Measurements from ENCODE around the gene SLC16A10.
A peak's percentile ranks its signal among the peaks of the same experiment; 100 is the strongest.
"Not testable (repeated sequence)": the region's sequence is repeated elsewhere in the genome, so short reads cannot be mapped to it uniquely, and the experiment has no call there.

SLC16A10 gene, protein sequence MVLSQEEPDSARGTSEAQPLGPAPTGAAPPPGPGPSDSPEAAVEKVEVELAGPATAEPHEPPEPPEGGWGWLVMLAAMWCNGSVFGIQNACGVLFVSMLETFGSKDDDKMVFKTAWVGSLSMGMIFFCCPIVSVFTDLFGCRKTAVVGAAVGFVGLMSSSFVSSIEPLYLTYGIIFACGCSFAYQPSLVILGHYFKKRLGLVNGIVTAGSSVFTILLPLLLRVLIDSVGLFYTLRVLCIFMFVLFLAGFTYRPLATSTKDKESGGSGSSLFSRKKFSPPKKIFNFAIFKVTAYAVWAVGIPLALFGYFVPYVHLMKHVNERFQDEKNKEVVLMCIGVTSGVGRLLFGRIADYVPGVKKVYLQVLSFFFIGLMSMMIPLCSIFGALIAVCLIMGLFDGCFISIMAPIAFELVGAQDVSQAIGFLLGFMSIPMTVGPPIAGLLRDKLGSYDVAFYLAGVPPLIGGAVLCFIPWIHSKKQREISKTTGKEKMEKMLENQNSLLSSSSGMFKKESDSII

DNA sequence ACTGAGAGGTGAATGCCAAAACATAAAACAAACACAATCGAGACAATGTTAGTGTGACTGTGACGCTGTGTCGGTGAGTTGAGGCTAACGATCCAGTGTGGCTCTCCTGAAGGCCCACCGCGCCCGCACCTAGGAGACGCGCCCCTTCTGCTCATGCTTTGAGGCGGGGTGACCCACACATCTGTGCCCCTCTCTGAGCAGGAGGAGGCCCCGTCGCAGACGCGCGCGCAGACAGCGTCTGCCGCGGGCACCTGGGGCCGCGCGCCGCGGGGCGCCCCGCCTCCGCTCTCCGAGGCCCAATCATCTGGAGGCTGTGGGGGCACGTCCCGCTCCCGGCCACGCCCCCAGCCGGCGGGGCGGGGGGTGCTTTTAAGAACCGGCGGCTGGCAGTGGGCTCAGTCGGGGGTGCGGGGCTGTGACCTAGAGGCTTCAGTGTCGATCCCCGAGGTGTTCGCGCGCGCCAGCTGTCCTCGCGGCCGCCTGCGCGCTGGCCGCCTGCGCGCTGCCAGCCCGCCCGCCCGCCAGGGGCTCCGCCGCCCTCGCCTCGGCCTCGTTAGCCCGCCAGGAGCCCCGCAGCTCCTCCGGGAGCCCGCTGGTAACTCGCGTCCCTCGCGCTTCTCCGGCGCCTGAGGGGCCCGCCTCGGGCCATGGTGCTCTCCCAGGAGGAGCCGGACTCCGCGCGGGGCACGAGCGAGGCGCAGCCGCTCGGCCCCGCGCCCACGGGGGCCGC lies at the start of gene SLC16A10:
TSS of gene SLC16A10 (plus strand) at position 398 of the 730 bp plus-strand sequence. CDS start at position 648, 250 bp downstream.
- peak in 45 of 56 donors; percentile 7 to 85 (median 51) for DNase-seq

DNA sequence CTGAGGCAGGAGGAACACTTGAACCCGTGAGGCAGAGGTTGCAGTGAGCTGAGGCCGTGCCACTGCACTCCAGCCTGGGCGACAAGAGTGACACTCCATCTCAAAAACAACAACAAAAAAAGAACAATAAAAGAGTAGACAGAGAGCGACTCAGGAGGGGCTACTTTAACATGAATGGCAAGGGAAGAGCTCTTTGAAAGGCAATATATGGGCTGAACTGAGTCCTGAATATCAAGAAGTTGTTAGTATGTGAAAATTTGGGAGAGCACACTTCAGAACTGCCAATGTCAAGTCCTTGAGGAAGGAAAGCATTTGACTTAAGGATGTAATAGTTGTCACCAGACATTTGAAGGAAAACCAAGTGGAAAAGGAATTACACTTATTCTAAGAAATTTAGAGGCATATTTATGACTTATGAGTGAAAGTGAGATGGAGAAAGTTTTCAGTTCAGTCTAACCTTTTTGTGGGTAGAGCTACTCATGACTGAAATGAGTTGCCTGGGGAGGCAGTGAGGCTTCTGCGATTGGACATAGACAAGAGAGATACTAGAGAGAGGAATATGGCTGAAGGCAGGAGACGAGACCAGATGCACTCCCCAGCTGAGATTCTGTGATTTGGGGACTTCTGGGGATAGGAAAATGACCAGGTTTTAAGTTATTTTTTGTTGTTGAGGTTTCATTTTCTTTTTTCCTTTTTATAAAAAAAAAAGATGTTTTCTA lies 48.6 kb upstream of the SLC16A10 start:
- no peak for DNase-seq

DNA sequence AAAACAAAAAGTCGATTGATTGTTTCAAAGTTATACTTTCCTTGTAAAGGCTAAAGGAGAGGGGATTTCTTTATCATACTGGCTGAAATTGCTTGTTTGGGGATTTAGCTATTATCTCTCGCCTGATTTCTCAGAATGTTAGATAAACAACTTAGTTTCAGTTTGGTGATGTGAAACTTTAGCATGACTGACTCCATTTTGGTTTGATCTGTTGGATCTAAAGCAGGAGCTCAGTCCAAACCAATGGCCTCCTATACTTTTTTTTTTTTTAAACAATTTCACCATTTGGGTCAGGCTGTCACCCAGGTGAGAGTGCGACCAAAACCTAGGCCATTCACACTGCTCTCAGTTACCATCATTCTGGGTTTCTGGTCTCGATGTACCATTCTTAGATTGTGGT lies 45.4 kb upstream of the SLC16A10 start:
- DNase-seq: no peak

DNA sequence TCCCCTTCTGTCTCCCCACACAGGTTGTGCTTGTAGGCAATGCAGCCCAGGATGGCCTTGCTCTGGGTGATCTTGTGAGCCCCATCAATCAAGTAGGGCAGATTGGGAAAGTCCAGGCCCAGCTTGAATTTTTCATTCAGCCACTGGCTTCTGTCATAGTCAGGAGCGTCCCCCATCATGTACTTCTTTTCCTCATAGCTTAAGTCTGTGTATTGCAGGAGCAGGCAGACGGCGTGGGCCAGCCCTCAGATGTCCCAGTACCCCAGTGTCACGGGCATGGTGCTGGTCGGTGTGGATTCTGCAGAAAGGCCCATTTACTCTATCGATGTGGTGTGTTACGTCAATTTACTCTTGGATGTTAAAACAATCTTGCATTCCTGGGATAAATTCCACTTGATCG lies 40.1 kb upstream of the SLC16A10 start:
- no peak for DNase-seq

DNA sequence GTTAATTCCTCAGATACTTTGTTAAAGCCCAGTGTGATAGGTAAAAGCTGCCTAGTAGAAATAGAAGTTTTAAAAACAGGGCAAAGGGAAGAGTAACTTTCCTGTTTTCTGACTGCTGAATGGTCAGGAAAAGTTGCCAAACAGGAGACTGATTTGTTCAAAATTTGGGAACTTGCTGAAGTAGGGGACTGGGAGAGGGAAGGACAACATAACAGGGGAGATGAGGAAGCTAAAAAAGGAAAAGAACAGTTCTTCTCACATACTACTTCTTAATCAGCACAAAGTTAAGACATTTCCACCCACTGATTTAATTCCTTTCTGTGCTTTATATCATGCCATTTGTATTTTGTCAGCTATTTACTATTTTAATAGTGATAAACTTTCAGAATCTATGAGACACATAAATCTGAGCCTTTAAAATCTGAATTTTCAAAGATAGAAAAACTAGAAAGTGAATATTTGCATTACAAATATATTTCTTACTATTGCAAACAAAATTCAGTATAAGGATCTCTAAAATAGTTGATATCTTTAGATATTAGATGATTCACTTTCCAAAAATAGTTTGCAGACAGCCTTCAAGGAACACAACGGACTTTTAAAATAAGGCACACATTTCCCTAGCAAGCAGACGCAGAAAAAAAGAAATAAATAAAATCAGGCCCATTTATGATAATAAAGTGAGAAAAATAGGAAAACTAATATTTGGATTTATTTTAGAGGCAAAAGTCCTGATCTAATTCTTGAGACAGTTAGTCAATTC lies 36.9 kb upstream of the SLC16A10 start:
- DNase-seq: no peak

DNA sequence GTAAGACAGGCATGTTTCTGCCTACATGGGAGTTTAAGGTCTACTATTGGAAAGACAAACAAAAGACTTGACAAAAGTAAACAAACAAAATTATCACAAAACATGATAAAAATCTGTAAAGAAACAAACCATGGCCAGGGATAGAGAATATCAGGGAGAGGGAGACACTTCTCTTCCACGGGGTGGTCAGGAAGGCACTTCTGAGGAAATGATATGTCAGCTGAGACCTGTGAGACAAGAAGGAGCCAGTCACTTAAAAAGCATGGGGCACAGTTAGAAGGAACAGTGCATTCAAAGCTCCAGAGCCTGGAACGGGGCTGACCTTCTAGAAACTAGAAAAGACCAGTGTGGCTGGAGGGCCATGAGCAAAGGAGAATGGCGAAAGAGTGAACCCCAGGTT lies 35.1 kb upstream of the SLC16A10 start:
- no peak for DNase-seq

DNA sequence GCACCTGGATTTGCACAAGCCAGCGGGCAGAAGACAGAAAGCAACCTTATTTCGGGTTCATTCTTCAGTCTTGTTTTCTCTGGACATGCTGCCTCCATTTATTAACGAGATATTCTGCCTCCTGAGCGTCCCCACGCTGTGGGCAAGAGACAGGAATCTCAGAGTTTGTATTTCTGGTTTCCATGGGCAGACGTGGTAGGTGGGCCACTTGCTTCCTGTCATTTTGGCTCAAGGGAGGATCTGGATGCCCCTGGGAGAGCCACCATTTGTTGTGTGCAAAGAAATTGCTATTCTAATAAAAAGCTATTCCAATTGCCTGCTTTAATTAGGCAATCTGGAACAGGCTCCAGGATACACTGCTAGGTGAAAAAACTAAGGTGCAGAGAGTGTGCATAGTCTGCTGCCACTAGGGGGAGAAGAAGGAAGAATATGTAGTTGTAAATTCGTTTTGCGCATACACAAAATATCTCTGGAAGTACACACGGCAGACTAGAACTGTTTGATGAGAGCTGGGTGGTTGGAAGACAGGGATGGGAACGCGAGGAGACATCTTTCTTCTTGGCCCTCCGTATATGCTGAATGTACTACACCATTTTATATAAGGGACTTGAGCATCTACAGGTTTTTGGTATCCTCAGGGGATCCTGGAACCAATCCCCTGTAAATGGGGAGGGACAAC lies 30.1 kb upstream of the SLC16A10 start:
- peak in 6 of 56 donors; percentile 2 to 38 (median 8) for DNase-seq

DNA sequence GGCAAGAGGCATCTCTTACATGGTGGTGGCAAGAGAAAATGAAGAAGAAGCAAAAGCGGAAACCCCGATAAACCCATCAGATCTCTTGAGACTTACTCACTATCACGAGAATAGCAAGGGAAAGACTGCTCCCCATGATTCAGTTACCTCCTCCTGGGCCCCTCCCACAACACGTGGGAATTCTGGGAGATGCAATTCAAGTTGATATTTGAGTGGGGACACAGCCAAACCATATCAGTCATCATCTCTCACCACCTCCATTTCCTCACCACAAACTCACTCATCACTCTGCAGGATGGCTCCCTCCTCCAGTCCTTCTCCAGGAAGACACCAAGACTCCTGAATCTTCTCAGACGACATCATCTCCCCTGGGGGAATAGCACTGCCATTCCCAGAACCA lies 25.8 kb upstream of the SLC16A10 start:
- DNase-seq: no peak

DNA sequence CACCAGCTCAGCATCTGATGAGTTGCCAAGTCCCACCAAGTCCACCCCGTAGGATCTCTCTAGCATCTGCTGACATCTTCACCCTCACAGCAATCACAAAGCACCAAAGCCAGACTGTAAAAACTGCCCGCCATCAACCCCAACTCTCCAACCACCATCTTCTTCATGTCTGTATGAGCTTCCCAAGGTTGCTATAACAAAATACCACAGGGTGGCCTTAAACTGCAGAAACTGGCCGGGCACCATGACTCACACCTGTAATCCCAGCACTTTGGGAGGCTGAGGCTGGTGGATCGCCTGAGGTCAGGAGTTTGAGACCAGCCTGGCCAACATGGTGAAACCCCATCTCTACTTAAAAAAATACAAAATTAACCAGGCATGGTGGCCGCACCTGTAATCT lies 25.3 kb upstream of the SLC16A10 start:
- DNase-seq: not testable (repeated sequence)

DNA sequence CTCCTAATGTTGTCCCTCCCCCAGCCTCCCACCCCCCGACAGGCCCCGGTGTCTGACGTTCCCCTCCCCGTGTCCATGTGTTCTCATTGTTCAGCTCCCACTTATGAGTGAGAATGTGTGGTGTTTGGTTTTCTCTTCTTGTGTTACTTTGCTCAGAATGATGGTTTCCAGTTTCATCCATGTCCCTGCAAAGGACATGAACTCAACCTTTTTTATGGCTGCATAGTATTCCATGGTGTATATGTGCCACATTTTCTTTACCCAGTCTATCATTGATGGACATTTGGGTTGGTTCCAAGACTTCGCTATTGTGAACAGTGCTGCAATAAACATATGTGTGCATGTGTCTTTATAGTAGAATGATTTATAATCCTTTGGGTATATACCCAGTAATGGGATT lies 24.4 kb upstream of the SLC16A10 start:
- not testable (repeated sequence) for DNase-seq

DNA sequence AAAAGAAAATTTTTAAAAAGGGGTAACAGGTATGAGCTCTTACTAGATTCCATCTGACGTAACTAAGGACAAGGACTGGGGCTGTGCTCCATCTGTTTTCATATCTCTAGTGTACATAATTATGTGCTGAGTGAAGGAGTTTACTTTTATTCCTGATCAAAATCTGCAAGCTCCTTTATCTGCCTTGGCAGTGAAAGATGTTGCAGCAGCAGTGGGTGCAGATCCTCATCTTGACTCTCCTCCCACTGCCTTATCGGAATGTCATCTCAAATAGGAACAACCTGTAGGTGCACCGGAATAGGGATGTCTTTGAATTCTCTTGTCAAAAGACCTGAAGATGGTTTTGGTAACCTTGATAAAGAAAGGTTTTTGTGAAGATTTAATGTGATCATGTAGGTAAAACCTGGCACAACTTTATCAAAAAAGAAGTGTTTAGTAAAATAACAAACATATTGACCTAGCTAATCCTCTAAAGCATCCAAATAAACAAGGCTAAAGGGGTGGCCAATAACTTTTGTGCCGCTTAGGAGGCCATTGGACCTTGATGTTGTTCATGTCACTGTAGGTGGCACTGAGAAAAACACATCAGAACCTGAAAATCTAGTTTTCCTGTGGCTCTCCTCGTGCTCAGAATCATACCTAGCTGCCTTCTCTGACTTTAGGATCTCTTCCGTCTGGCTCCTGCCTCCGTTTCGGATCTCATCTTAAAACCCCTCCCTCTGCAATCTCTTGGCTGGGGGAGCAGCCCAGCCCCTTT lies 19.0 kb upstream of the SLC16A10 start:
- peak in 11 of 56 donors; percentile 1 to 60 (median 25) for DNase-seq

DNA sequence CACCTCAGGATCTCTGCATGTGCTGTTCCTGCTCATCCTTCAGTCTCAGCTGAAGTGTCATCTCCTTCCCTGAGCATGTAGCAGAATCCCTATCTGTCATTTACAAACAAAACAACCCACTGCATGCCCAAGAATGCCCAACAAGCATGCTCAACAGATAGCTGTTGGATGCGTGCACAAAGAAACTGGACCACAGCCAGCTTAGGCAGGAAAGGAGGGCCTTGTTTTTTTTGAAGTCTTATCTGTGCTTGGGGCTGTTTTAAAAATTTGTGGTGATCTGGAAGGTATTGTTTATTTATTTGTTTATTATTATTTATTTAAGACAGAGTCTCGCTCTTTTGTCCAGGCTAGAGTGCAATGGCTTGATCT lies 18.5 kb upstream of the SLC16A10 start:
- no peak for DNase-seq

DNA sequence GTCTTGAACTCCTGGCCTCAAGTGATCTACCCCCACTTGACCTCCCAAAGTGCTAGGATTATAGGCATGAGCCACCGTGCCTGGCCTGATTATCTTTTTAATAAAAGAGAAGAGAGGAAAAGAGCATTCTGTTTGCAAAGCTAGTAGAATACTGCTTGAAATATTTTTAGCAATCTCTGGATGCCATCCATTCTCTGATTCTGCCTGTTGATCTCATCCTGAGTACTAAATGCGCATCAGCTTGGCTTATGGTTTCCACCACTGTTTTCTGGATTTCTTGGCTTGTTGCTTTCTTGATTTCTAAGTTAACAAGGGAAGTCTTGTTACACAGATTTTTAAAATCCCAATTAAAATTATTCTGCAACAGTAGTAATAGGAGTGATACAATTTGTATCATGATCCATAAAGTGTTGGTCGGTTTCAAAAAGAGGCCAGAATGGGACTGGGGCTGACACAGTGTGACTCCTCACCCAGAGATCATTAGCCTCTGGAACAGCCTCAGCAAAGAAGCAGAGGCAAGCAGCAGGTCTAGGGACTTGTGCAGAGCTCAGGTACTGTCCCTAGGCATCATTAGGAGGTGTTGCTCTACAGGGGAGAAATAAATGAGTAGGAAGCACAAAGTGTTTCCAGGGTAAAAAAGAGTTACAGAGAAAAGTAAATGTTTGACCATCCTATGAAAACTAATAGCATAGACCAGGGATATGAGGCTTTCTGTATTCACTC lies 17.8 kb upstream of the SLC16A10 start:
- DNase-seq: no peak

DNA sequence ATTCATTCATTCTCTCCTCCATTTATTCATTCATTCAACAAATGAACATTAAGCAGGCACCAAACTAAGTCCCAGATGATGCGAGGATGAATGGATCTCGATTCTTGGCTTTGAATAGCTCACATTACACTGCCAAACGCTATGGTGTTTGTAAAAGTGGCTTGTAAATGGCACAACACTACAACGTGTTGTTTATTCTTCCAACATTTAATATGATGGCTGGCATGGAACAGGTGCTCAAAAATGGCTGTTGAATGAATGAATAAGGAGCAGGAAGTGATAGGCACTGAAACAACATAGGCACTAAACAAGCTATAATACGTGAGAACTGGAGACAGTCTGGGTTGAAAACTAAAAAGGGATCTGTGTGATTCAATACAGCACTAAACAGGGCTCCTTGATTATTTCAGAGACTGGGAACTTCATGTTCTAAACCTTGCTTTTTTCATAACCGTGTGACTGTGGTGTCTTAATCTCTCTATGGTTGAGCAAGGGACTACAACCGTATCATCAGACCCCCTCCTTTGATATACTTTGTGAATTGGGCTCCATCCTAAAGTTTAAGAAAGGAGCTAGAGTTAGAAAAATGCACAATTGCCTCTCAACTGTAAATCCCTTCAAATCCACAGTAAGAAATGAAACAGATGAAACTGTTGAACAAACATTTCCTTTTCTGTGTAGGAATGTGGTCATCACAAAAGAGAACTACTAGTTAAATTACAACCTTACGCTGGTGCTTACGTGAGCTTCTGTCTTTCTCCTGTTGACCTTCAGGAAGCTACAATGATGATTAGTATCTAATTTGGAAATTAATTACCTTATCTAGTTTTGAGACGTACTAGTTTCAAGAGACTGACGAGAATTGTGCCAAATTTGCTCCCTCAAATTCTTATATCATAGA lies 16.9 kb upstream of the SLC16A10 start:
- DNase-seq: no peak

DNA sequence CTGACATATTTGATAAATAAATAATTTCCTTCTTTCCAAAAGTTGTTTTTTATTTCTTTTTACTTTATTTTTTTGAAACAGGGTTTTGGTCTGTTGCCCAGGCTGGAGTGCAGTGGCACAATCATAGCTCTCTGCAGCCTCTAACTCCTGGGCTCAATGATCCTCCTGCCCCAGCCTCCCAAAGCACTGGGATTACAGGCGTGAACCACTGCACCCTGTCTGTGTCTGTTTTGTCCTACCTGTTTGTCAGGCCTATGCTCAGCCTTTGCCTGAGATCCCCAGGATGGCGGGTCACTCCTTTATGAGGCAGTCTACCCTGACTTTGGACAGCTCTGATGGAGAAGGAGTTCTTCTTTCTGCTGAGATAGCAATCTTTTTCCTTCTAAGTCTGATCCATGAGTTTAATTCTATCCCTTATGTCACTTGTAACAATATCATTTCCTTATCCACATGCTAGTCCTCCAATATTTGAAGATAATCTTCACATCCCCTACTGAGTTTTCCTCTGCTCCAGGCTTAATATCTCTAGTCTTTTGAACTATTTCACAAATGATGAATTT lies 14.4 kb upstream of the SLC16A10 start:
- DNase-seq: no peak

DNA sequence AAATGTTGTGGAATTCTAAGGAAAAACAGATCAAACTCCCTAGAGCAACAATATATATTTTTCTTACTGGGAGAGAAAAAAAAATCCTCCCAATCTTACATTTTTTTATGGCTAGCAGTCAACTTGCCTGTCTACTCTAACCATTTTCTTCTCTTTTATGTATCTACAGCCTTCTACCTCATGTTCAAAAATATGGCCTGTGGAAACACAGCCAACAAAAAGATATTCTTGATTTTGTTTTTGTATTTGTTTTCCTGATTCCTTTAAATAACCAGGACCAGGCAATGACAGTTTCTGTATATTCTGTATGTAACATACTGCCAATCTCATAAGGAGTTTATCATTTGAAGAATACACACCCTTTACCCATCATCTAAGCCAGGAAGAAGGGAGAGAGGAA lies 13.0 kb upstream of the SLC16A10 start:
- no peak for DNase-seq

DNA sequence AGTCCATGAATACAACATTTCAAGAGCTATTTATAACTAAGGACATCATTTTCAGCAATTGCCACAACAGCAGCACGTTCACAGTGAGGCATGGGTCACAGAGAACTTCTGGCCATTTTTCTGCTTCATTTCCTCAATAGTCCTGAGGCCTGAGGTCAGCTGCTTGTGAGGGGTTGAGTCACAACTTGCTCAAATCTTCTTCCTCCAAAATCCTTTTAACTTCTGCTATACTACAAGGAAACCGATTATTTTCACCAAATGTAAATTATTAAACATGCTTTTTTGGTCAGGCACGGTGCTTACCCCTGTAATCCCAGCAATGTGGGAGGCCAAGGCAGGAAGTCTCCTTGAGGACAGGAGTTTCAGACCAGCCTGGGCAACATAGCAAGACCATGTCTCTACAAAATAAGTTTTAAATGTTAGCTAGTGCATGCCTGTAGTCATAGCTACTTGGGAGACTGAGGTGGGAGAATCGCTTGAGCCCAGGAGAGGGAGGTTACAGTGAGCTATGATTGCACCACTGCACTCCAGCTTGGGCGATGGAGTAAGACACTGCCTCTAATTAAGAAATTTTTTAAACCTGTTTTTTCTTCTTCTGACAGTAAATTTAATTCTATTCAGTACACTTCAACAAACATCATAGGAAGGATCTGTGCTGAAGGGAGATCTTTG lies 11.1 kb upstream of the SLC16A10 start:
- no peak for DNase-seq
